OCI-LY1 (cell line): Measurements from ENCODE around the gene ZNF460.

ENCODE experiments used
- H2AFZ ChIP-seq: fragments of 200-600 bp; sonication (generic), shearing (Covaris generic); 2 replicates; pipeline ENCODE4 v1.6.0; 2014; ENCODE audit warnings: antibody characterized with exemption, mild to moderate bottlenecking, low read length
- H3F3A ChIP-seq: fragments of 200-600 bp; sonication (generic), shearing (Covaris generic); 2 replicates; pipeline ENCODE4 v1.6.0; 2014; ENCODE audit warnings: mild to moderate bottlenecking, antibody characterized with exemption, low read length, moderate library complexity; ENCODE audit not compliant: insufficient read depth
- H3K27ac ChIP-seq: fragments of 200-600 bp; sonication (generic); 2 replicates; pipeline ENCODE4 v1.5.1; 2014; ENCODE audit warnings: low read length, mixed run types, mild to moderate bottlenecking, low read depth; ENCODE audit not compliant: poor library complexity, severe bottlenecking
- H3K27me3 ChIP-seq: fragments of 200-600 bp; sonication (generic); 2 replicates; pipeline ENCODE4 v1.6.0; 2014; ENCODE audit warnings: antibody characterized with exemption, mild to moderate bottlenecking, low read length, moderate library complexity; ENCODE audit not compliant: insufficient read depth
- H3K36me3 ChIP-seq: fragments of 200-600 bp; sonication (generic); 2 replicates; pipeline ENCODE4 v1.6.1; 2014; ENCODE audit warnings: mild to moderate bottlenecking, antibody characterized with exemption, low read length, moderate library complexity, mixed read lengths; ENCODE audit not compliant: insufficient read depth
- H3K4me1 ChIP-seq: fragments of 200-600 bp; sonication (generic); 2 replicates; pipeline ENCODE4 v1.5.1; 2014; ENCODE audit warnings: mild to moderate bottlenecking, low read length, moderate library complexity; ENCODE audit not compliant: insufficient read depth, severe bottlenecking
- H3K4me2 ChIP-seq: fragments of 200-600 bp; sonication (generic), shearing (Covaris generic); 2 replicates; pipeline ENCODE4 v1.6.1; 2014; ENCODE audit warnings: low read length
- H3K4me3 ChIP-seq: fragments of 200-600 bp; sonication (generic); 2 replicates; pipeline ENCODE4 v1.5.1; 2014; ENCODE audit warnings: low read length, low read depth, mild to moderate bottlenecking, mixed read lengths; ENCODE audit not compliant: poor library complexity, severe bottlenecking
- H3K79me2 ChIP-seq: fragments of 200-600 bp; shearing (Covaris generic); 2 replicates; pipeline ENCODE4 v1.6.1; 2016; ENCODE audit warnings: mixed run types, low read length, mixed read lengths; ENCODE audit not compliant: insufficient read depth
- H3K9ac ChIP-seq: fragments of 200-600 bp; sonication (generic), shearing (Covaris generic); 2 replicates; pipeline ENCODE4 v1.6.1; 2014; ENCODE audit warnings: mild to moderate bottlenecking, low read length, mixed read lengths
- H3K9me2 ChIP-seq: fragments of 200-600 bp; sonication (generic), shearing (Covaris generic); 2 replicates; pipeline ENCODE4 v1.6.1; 2014; ENCODE audit warnings: low read depth, mild to moderate bottlenecking, low read length, mixed read lengths
- H3K9me3 ChIP-seq: fragments of 200-600 bp; shearing (Covaris generic); 2 replicates; pipeline ENCODE4 v1.6.1; 2014; ENCODE audit warnings: low read length, mixed read lengths
- H4K20me1 ChIP-seq: fragments of 200-600 bp; sonication (generic), shearing (Covaris generic); 2 replicates; pipeline ENCODE4 v1.6.0; 2016; ENCODE audit warnings: mild to moderate bottlenecking, low read length; ENCODE audit not compliant: insufficient read depth
- EZH2 ChIP-seq: fragments of 200-600 bp; sonication (generic), shearing (Covaris generic); IDR thresholded peaks from 2 replicates; pipeline ENCODE4 v1.8.0; 2017; ENCODE audit warnings: borderline replicate concordance, mixed run types, mild to moderate bottlenecking, antibody characterized with exemption, low read length, moderate library complexity, mixed read lengths
- TF ChIP-seq, protein P1 (sequence below): fragments of 200-600 bp; sonication (generic), shearing (Covaris generic); IDR thresholded peaks from 2 replicates; pipeline ENCODE4 v1.5.1; 2017; ENCODE audit warnings: mild to moderate bottlenecking, antibody characterized with exemption, low read length, moderate library complexity, mixed read lengths

The ZNF460 gene

GRCh38 chr19:57242821-57243220 is 37.5 kb upstream of the ZNF460 start:
- no peak overlapping the region for H3K4me2 ChIP-seq

GRCh38 chr19:57244513-57244912 is 35.8 kb upstream of the ZNF460 start:
- H3K4me2 ChIP-seq: no peak overlapping the region
- TF ChIP-seq, protein P1, sequence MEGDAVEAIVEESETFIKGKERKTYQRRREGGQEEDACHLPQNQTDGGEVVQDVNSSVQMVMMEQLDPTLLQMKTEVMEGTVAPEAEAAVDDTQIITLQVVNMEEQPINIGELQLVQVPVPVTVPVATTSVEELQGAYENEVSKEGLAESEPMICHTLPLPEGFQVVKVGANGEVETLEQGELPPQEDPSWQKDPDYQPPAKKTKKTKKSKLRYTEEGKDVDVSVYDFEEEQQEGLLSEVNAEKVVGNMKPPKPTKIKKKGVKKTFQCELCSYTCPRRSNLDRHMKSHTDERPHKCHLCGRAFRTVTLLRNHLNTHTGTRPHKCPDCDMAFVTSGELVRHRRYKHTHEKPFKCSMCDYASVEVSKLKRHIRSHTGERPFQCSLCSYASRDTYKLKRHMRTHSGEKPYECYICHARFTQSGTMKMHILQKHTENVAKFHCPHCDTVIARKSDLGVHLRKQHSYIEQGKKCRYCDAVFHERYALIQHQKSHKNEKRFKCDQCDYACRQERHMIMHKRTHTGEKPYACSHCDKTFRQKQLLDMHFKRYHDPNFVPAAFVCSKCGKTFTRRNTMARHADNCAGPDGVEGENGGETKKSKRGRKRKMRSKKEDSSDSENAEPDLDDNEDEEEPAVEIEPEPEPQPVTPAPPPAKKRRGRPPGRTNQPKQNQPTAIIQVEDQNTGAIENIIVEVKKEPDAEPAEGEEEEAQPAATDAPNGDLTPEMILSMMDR: no peak
- no peaks in the 10 kb centered on the region for H3K27me3 ChIP-seq

More at GRCh38 chr19:57242821-57243220, 37.5 kb upstream of the ZNF460 start:
- H3K9me3 ChIP-seq: no peaks in the 10 kb centered on the region
- TF ChIP-seq, protein P1: no peak
- H3K9me2 ChIP-seq: no peaks in the 10 kb centered on the region
- no peaks in the 10 kb centered on the region for H3K27me3 ChIP-seq
- no peak overlapping the region for H3K27ac ChIP-seq
- H3K36me3 ChIP-seq: peaks cover 35% of the 10 kb centered on the region
- H3K4me3 ChIP-seq: no peak overlapping the region
- no peaks in the 10 kb centered on the region for H4K20me1 ChIP-seq
- peaks cover 22% of the 10 kb centered on the region for H3K79me2 ChIP-seq
- H3K4me1 ChIP-seq: peaks cover 21% of the 10 kb centered on the region
- no peak overlapping the region for H2AFZ ChIP-seq
- no peaks in the 10 kb centered on the region for H3F3A ChIP-seq
- H3K9ac ChIP-seq: no peak overlapping the region

GRCh38 chr19:57245066-57245465 is 35.2 kb upstream of the ZNF460 start:
- H3F3A ChIP-seq: no peaks in the 10 kb centered on the region
- no peaks in the 10 kb centered on the region for H3K27me3 ChIP-seq
- no peak overlapping the region for H2AFZ ChIP-seq
- TF ChIP-seq, protein P1: no peak
- TF ChIP-seq EZH2: no peak
- peaks cover 18% of the 10 kb centered on the region for H3K4me1 ChIP-seq
- H3K4me3 ChIP-seq: no peak overlapping the region
- H3K9ac ChIP-seq: no peak overlapping the region
- H3K79me2 ChIP-seq: peaks cover 22% of the 10 kb centered on the region
- no peak overlapping the region for H3K4me2 ChIP-seq
- no peaks in the 10 kb centered on the region for H3K9me3 ChIP-seq
- H3K9me2 ChIP-seq: no peaks in the 10 kb centered on the region
- H3K36me3 ChIP-seq: peaks cover 54% of the 10 kb centered on the region
- no peak overlapping the region for H3K27ac ChIP-seq
- no peaks in the 10 kb centered on the region for H4K20me1 ChIP-seq

More at GRCh38 chr19:57244513-57244912, 35.8 kb upstream of the ZNF460 start:
- no peak overlapping the region for H3K27ac ChIP-seq
- H3K9me2 ChIP-seq: no peaks in the 10 kb centered on the region
- H3K4me1 ChIP-seq: peaks cover 21% of the 10 kb centered on the region
- H3K79me2 ChIP-seq: peaks cover 22% of the 10 kb centered on the region
- no peaks in the 10 kb centered on the region for H3F3A ChIP-seq
- H3K9me3 ChIP-seq: no peaks in the 10 kb centered on the region
- peaks cover 51% of the 10 kb centered on the region for H3K36me3 ChIP-seq
- no peaks in the 10 kb centered on the region for H4K20me1 ChIP-seq
- no peak overlapping the region for H2AFZ ChIP-seq
- no peak overlapping the region for H3K4me3 ChIP-seq
- H3K9ac ChIP-seq: no peak overlapping the region
